Neutrophil (primary cell): Measurements from ENCODE around the gene EIF4E1B.
"Not testable (repeated sequence)": the region's sequence is repeated elsewhere in the genome, so short reads cannot be mapped to it uniquely, and the experiment has no call there.

ENCODE experiments used
- H3K27ac ChIP-seq: fragments of 200-600 bp; sonication (generic); 2 replicates; pipeline ENCODE4 v1.5.1; 2016; ENCODE audit warnings: mild to moderate bottlenecking, moderate library complexity
- H3K27me3 ChIP-seq: fragments of 200-600 bp; sonication (generic); 2 replicates; pipeline ENCODE4 v1.6.0; 2016; ENCODE audit warnings: mild to moderate bottlenecking
- H3K36me3 ChIP-seq: fragments of 200-600 bp; sonication (generic); 2 replicates; pipeline ENCODE4 v1.5.1; 2017
- H3K4me1 ChIP-seq, 2 experiments: fragments of 200-600 bp in 1 of 2; sonication (generic) in 1 of 2; 1 replicate in 1 of 2; 2 replicates in 1 of 2; pipeline versions ENCODE4 v1.5.1 to v1.6.1; 2013 to 2016; ENCODE audit warnings: low read depth in 1 of 2, low read length in 1 of 2, mild to moderate bottlenecking in 1 of 2, moderate library complexity in 1 of 2; ENCODE audit not compliant: control insufficient read depth in 1 of 2, insufficient read depth in 1 of 2
- H3K4me3 ChIP-seq, 2 experiments: fragments of 200-600 bp in 1 of 2; sonication (generic) in 1 of 2; 1 replicate in 1 of 2; 2 replicates in 1 of 2; pipeline ENCODE4 v1.5.1; 2013 to 2016; ENCODE audit warnings: low read depth in 1 of 2, low read length in 1 of 2, mild to moderate bottlenecking in 1 of 2, moderate library complexity in 1 of 2
- H3K9me3 ChIP-seq: fragments of 200-600 bp; sonication (generic); 2 replicates; pipeline ENCODE4 v1.5.1; 2016
- CTCF ChIP-seq: fragments of 200-600 bp; sonication (generic); IDR thresholded peaks from 2 replicates; pipeline ENCODE4 v1.5.1; 2016; ENCODE audit warnings: antibody characterized with exemption

The EIF4E1B gene

GRCh38 chr5:176589039-176589769, 41.3 kb upstream of the EIF4E1B start:
- Histone ChIP-seq H3K36me3 (no peaks in the 10 kb centered on the region), H3K27ac (no peak overlapping the region), H3K4me1 (no peaks in the 10 kb centered on the region), H3K27me3 (peaks cover 17% of the 10 kb centered on the region), H3K4me3 (no peak overlapping the region), H3K9me3 (peaks cover 22% of the 10 kb centered on the region)
- no peak for TF ChIP-seq CTCF

GRCh38 chr5:176590035-176590717, 40.3 kb upstream of the EIF4E1B start:
- Histone ChIP-seq H3K27ac (no peak overlapping the region), H3K4me3 (no peak overlapping the region), H3K36me3 (no peaks in the 10 kb centered on the region), H3K27me3 (peaks cover 27% of the 10 kb centered on the region), H3K4me1 (no peaks in the 10 kb centered on the region), H3K9me3 (peaks cover 16% of the 10 kb centered on the region)
- no peak for TF ChIP-seq CTCF

GRCh38 chr5:176591667-176592066, 38.8 kb upstream of the EIF4E1B start:
- H3K27me3 ChIP-seq, result peaks cover 42% of the 10 kb centered on the region
- H3K4me1 ChIP-seq, H3K36me3 ChIP-seq, H3K27ac ChIP-seq, H3K9me3 ChIP-seq, H3K4me3 ChIP-seq: not testable (repeated sequence)

- peaks cover 5% of the 10 kb centered on the region in 2 experiments for H3K4me1 ChIP-seq
- H3K4me3 ChIP-seq, result no peak overlapping the region
- H3K27me3 ChIP-seq, result peaks cover 51% of the 10 kb centered on the region
- H3K36me3 ChIP-seq, result no peaks in the 10 kb centered on the region
- peaks cover 3% of the 10 kb centered on the region for H3K9me3 ChIP-seq
- H3K27ac ChIP-seq, result no peak overlapping the region
- TF ChIP-seq CTCF, result no peak
These were observed 37.9 kb upstream of the EIF4E1B start for GRCh38 chr5:176592573-176592972.

- Histone ChIP-seq H3K36me3 (no peaks in the 10 kb centered on the region), H3K9me3 (peaks cover 3% of the 10 kb centered on the region), H3K4me3 (no peak overlapping the region), H3K4me1 (peaks cover 5 to 6% of the 10 kb centered on the region in 2 experiments), H3K27me3 (peaks cover 56% of the 10 kb centered on the region), H3K27ac (no peak overlapping the region)
- TF ChIP-seq CTCF, result no peak
These were observed 37.1 kb upstream of the EIF4E1B start for GRCh38 chr5:176593273-176593869.

- Histone ChIP-seq H3K4me1 (peaks cover 5 to 6% of the 10 kb centered on the region in 2 experiments), H3K36me3 (no peaks in the 10 kb centered on the region), H3K27me3 (peaks cover 68% of the 10 kb centered on the region), H3K9me3 (peaks cover 3% of the 10 kb centered on the region), H3K4me3 (no peak overlapping the region), H3K27ac (no peak overlapping the region)
- no peak for TF ChIP-seq CTCF
These were observed 35.9 kb upstream of the EIF4E1B start for GRCh38 chr5:176594554-176594953.
